ENCODE measurements around the gene CREBBP.

DNA sequence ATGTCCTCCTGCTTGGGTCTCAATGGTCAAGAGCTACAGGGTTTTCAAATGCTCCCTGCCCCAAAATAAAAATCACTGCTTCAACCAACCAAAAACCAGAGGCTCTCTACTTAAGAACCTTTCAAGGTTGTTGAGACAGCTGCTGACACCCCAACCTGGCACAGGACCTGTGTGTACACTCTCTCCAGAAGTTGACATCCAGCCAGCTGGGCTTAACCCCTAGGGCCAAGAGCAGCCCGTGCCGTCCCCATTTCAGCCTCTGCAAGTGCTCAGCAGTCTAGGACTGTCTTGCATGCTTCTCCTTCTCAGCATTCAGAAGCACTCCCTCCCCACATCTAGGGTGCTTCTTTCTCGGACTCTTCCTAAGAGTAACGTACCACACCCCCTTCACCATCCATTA, 104.2 kb downstream of the CREBBP start:
- TF ChIP-seq POLR2AphosphoS5 (IDR thresholded peaks at IDR 0.05; ENCODE audit: insufficient read depth, low read depth, low read length) (no peak), POLR2A (IDR thresholded peaks at IDR 0.05; ENCODE audit: low read depth, low read length) (no peak), GATA2 (IDR thresholded peaks at IDR 0.05; ENCODE audit: insufficient read depth, insufficient read length, low read depth, low read length) (no peak), MAX (IDR thresholded peaks at IDR 0.05; ENCODE audit: insufficient read depth, insufficient read length) (no peak), CTCF (IDR thresholded peaks at IDR 0.05; ENCODE audit: extremely low read depth in 1 of 2, insufficient read depth in 1 of 2, low read depth in 1 of 2, low read length in 2 of 2) (no peak), JUN (IDR thresholded peaks at IDR 0.05; ENCODE audit: borderline replicate concordance, insufficient read depth, insufficient read length, low read depth) (no peak), EZH2 (IDR thresholded peaks at IDR 0.05; ENCODE audit: borderline replicate concordance, low read depth, low read length, severe bottlenecking) (no peak), MYC (IDR thresholded peaks at IDR 0.05; ENCODE audit: low read depth, low read length) (no peak)

Measured in endothelial cell of umbilical vein (primary cell).